GM18909 (cell line): ENCODE results near the gene RNF208.
"Not testable (repeated sequence)": the region's sequence is repeated elsewhere in the genome, so short reads cannot be mapped to it uniquely, and the experiment has no call there.

Experiments
- ATAC-seq: cut with Tn5 transposase; IDR thresholded peaks from one replicate; pipeline ENCODE4 v1.9.1; 2021; ENCODE audit warnings: mild to moderate bottlenecking; ENCODE audit not compliant: unreplicated experiment, poor library complexity

Gene RNF208

DNA sequence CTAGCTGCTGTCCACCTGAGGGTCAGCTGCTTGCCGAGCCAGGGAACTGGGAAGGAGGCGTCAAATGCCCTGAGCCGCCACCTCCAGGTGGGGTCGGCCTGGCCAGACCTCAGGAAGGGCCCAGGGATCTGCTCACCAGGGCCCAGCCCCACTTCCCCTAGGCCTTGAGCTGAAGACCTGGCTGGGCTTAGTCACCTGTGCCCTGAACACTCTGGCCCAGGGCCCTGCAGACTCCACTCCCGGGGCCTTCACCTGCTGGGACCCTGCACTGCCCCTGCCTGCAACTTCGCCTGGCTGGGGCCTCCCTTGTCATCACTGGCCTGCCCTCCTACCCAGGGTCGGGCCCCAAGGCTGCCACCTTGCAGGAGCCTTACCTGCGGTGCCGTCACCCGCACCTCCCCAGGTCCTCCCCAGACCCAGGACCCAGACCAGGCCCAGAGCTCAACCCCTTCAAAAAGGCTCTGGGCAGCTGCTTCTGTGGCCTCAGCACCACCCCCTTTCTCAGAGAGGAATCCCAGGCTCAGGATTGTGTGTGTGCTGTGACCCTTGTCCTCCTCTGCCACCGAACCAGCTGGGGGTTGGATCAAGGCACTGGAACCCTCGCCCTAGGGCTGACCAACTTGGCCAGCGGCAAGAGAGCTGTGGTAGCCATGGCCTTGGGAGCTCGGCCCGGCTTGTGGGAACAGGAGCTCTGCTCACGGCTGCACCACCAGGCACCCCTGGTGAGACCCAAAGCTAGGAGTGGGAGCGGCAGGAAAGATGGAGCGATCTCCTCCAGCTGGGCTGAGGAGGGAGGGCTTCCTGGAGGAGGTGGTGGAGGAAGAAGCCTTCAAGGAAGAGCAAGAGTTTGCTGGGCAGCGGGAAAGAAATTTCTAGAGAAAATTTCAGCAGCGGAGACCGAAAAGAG lies 31.9 kb upstream of the RNF208 start:
- ATAC-seq, result no peak

DNA sequence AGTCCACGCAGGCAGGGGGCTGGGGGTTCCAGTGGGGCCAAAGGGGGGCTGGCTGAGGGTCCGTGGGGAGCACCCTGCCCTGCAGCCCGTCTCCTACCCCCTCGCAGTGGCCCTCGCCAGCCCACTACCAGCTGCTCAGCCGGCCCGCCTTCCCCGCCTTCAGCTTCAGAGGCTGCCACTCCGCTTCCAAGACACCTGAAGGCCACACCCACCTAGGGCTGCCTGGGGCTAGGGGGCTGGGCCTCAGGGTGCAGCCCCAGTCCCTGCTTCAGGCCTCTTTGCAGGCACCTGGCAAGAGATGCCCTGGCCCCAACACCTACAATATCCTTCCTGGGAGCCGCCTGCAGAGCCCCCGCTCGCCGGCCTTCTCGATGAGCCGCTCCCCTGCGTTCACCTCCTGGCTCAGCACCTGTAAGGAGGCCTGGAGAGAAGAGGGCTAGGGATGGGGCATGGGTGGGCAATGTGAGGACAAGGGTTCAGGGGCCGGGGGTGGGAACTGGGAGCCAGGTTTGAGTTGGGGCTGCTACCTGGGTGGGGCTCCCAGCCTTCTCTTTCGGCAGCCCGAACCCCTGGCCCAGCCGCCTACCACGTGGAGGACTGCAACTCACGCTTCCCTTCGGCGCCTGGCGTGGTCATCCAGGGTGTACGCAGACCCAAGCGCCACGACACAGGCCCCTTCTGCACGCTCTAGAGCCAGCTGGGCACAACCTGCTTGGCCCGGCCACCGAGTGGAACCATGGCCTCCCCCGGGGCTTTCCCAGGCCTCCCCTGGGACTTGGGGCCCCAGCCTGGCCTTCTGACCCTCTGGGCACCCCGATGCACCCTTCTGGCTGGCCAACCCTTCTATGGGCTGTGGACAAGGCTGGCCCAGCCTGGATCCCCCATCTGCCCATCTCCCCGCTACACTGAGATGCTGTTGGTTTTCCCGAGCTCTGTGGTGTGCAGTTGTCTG lies 30.8 kb upstream of the RNF208 start:
- ATAC-seq, result no peak

DNA sequence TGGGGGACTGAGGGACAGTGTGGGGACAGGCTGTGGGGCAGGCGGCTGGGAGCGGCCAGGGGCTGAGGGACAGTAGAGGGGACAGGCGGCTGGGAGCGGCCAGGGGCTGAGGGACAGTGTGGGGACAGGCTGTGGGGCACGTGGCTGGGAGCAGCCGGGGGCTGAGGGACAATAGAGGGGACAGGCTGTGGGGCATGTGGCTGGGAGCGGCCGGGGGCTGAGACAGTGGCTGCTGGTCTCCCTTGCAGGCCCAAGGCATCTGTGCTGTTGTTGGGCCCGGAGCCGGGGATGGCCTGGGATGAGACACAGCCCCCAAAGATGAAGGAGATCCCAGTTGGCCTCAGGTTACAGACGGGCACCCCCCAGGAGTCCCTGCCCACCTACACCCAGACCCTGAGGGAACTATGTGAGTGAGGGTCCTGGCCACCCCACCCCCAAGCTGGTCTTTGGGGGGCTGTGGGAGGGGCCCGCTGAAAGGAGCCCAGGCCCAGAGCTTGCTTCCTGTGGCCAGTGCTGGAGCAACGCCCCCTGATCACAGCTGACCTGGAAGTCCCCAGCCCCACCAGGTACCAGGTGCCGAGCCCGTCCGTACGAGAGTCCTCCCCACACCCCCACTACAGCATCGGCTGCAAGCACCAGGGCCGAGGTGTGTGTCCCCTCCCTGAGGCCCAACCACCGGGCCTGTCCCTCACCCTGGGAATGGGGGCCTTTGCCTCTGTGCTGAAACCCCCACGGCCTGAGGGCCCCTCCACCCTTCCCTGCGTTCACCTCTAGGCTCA lies 29.6 kb upstream of the RNF208 start:
- no peak for ATAC-seq

DNA sequence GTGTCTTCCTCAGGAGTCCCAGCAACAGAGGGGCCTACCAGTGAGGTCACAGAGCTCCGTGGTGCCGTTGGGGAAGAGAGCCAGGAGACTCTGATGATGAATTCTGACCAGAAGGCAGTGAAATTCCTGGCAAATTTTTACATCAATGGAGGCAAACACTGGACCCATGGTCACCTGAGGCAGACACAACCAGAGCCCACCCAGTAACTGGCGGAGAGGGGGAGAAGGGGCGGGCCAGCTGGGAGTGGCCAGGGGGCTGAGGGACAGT lies 29.1 kb upstream of the RNF208 start, which contains the start of gene STPG3:
Gene STPG3, plus strand, starts transcription at position 93 of the 268 bp plus-strand sequence. Its CDS starts 1 bp downstream, at position 94.
- no peak for ATAC-seq

DNA sequence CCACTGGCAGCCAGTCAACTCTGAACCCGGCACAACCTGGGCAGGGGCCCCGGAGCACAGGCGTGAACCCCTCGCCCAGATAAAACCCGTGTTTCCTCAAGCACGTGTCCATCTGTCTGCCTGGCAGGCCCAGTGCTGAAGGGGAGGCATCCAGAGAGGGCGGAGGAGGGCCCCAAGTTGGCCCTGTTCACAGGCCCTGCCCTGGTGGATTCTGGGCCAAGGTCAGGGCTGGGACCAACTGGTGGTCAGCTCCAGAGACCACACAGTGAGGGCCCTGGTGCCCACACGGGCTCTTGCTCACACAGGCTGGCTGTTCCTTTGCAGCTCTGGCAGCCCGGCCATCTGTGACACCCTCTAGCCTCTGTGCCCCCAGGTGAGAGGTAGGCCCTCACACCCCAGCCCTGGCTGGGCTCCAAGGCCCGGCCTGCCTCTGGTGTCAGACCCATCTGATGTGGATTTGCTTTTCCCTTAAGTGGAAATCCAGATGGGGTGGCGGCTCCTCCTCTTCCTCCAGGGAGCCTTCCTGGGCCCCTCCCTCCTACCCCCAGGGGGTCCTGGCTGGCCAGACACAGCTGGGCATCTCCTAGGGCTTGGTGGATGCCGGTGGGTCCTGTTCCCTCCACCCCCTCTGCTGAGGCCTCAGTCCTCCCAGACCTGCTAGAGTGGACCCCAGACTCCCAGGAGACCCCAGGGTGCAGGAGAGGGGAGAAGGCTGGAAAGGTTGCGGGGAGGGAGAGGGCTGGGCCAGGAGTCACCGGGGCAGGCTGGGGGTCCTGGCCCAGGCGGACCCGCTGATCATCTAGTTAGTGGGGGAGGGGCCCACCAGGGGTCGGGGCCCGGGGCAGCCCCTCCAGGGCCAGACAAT lies 28.5 kb upstream of the RNF208 start:
- no peak for ATAC-seq

DNA sequence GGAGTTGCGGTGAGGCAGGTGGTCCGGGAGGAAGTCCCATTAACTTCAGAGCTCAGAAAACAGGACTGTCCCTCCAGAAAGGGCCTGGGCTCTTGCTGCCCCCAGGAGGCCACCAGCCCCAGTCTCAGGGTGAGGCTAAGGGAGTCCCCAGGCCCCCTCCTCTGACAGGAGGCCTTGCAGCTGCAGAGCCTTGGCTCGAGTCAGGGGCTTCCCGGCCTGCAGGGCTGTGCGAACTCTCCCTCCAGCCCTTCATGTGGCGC lies 25.8 kb upstream of the RNF208 start:
- no peak for ATAC-seq

DNA sequence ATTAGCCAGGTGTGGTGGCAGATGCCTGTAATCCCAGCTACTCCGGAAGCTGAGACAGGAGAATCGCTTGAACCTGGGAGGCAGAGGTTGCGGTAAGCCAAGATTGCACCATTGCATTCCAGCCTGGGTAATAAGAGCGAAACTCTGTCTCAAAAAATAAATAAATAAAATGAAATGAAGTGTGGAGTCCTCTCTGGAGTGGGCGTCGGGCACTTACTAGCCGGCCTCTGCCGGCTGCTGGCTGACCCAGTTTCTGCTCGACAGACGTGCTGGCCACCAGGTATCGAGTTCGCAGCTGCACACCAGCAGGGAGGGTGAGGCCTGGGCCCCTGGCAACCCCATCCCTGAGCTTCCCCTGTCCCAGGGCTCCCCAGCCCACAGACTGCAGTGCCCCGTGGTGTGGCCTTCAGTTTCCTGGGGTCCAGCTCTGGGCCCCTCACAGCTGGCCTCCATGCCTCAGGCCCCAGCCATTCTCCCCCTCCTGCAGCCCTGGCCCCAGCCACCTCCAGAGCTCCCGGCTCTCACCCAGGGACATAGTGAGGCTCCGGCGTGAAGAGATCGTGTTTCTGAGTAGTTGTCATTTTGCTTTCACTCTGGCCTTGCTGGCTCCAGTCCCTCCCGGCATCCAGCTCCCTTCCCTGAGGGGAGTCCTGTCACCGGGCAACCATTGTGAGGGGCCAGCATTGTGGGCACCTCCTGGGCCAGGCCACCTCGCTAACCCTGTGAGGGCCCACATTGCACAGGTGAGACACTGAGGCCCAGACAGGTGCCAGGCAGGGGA lies 25.3 kb upstream of the RNF208 start:
- no peak for ATAC-seq

DNA sequence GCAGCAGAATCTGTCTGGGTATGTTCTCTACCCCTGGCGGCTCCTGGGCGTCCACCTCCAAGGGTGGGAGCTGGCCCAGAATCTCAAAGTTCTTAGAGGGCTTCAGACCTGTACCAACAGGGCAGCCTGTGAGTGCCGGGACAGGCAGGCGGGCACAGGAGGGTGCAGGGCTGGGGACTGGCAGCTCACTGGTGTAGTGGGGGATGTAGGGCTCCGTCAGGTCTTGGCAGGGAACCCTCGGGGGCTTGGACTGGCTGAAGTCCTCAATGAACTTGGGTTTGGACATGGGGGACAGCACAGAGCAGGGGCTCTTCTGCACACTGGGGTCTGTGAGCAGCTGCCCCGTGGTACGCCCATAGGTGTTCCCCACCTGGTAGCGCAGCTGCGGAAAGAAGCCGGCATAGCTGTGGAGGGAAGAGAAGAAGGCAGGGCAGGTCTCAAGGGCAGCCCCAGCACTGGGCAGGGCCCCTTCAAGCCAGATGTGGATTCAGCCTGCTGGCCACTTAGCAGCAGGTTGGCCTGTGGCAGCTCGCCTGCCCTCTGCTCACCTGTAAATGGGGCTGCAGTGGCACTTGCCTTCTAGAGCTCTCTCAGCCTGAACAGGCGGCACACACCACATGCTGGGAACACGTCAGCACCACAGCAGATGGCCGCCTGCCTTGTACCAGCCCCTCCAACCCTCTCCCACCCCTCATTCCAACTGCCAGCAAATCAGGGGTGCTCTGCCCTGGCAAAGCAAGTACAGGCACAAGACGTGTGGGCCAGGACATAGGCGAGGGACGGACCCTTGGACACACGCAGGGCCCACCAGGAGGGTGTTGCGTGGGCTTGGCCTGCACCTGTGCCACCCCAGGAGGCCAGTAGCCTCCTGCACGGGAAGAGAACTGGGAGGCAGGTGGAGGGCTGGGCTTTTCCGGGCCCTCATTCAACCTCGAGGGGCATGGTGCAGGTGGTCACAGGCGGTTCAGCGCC lies 23.7 kb upstream of the RNF208 start:
- no peak for ATAC-seq

DNA sequence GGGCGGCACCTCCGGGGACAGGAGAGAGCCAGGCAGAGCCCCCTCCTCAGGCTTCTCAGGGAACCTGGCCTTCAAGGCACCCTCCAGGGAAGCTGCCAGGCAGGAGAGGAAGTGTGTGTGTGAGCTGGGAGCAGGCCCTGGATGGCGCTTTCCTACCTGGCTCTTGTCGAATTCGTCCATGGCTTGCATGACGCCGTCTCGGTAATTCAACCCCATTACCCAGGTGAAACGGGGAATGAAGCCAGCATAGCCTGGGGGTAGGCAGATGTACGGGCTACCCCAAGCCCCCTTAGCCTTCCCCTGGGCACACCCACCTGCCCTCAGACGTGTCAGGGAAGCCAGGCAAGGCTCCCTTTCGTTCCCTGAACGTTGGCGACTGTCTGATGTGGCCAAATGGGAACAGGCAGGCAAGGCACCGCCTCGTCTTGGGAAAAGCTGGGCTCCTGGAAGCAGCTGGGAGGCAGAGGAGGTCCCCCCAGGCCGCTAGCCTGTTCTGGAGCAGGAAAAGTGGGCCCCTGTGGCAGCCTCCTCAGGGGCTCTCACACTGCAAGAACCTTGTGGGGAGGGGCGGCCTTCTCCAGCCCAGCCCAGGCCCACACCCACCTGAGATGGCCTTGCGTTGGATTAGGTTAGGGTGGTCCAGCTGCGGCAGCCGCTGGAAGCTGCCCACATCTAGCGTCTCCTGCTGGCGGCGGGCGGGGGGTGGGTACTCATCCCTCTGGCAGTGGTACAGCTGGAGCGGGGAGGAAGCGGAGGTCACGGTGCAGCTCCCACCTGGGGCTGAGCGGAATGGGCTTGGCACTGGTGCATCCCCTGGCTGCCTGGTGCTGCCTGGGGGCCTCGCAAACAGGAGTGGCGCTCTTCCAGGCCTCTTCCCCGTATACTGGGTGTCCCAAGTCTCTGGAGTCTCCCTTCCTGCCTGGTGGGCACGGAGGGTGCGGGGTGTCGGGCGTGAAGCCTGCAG lies 22.7 kb upstream of the RNF208 start:
- ATAC-seq, result no peak

DNA sequence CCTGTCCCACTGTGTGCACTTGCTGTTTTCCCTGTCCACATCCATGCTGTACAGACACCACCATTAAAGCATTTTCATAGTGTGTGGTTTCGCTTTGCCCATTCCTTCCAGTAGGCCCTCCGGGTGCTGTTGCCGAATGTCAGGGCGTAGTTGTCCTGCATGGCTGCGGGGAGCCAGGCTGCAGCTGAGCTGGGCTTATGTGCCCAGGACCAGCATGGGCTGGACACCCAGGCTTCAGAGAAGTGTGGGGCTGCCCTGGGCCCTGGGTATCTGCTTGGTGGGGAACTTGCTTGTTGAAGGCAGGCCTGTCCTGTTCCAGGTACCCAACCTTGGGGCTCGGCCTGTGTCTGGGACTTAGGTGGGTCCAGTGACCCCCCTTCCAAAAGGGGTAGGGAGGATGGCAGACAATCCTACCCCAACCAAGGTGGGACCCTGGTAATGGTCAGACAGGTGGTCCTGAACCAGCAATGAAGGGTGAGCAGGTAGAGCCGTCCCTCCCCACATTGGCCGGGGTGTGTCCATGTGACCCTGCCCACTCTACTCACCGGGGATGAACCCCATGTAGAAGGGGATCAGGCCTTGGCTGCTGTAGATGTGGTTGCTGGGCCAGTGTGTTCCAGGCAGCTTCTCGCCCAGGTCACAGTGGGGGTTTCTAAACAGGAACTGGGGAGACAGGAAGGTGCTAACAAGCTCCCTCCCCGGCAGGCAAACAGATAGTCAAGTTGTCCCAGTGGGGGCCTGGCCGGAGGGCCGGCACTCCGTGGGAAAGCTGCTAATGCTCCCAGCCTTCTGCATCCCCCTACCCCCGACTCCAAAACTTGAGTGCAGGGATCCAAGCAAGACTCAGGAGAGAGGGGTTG lies 21.8 kb upstream of the RNF208 start:
- no peak for ATAC-seq

DNA sequence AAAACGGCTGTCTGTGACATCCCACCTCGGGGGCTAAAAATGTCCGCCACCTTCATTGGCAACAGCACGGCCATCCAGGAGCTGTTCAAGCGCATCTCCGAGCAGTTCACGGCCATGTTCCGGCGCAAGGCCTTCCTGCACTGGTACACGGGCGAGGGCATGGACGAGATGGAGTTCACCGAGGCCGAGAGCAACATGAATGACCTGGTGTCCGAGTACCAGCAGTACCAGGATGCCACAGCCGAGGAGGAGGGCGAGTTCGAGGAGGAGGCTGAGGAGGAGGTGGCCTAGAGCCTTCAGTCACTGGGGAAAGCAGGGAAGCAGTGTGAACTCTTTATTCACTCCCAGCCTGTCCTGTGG lies 21.2 kb upstream of the RNF208 start:
- ATAC-seq, result not testable (repeated sequence)

DNA sequence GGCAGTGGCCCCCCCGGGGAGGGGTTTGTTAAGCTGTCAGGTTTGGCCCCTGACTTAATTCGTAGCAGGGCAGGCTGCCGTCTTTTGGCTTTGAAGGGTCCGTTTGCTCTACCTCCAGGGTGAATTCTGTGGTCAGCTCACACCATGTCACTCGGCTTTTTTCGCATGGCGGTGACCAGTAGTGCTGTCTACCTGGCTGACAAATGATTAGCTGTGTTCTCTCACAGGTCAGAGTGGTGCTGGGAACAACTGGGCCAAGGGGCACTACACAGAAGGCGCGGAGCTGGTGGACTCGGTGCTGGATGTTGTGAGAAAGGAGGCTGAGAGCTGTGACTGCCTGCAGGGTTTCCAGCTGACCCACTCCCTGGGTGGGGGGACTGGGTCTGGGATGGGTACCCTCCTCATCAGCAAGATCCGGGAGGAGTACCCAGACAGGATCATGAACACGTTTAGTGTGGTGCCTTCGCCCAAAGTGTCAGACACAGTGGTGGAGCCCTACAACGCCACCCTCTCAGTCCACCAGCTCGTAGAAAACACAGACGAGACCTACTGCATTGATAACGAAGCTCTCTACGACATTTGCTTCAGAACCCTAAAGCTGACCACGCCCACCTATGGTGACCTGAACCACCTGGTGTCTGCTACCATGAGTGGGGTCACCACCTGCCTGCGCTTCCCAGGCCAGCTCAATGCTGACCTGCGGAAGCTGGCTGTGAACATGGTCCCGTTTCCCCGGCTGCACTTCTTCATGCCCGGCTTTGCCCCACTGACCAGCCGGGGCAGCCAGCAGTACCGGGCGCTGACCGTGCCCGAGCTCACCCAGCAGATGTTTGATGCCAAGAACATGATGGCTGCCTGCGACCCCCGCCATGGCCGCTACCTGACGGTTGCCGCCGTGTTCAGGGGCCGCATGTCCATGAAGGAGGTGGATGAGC lies 20.5 kb upstream of the RNF208 start:
- ATAC-seq, result no peak

DNA sequence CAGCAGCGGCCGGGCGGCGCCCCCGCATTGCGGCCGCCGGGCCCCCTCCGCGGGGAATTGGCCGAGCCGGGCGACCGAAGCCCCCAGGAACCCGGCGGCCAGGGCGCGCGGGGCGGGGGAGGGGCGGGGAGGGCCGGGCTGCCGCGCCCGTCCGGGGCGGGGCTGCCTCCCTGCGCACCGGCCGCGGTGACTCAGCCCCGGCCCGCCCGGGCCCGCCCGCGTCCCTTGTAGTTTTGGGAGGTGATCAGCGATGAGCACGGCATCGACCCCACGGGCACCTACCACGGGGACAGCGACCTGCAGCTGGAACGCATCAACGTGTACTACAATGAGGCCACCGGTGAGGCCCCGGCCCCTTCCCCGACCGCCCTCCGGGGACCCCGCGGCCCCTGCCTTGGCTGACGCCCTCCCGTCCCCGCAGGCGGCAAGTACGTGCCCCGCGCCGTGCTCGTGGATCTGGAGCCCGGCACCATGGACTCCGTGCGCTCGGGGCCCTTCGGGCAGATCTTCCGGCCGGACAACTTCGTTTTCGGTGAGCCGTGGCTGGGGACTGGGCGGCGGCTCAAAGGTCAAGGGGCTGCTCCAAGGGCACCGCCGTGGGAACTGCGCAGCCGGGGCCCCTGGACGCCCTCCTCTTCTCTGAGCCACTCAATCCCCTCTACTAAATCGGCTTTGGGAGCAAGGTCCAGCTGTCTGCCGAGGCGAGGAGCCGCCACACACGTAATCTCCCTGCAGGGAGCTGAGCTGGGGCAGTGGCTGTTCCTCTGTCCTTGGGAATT lies 19.6 kb upstream of the RNF208 start:
- peak; percentile 10 for ATAC-seq

DNA sequence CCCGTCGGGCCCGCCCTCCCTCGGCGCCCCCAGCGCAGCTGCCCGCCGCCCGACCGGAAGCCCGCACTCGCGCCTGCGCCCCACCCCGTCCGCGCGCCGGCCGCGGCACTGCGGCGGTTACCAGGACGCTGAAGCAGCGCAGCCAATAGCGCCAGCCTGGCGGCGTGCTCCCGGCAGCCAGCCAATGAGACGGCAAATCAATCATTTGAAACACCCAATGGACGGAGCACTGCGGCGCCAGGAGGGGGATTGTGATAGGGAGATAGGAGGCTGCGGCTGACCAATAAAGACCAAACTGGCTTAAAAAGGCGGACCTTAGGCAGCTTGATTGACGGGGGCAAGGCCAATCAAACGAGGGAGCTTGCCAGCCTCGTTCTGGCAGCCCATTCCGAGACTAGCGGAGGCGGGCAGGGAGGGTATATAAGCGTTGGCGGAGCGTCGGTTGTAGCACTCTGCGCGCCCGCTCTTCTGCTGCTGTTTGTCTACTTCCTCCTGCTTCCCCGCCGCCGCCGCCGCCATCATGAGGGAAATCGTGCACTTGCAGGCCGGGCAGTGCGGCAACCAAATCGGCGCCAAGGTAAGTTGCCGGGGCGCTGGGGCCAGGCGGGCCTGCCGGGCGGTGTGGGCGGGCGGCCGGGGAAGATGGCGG lies 18.9 kb upstream of the RNF208 start, which contains the start of gene TUBB4B:
Gene TUBB4B, plus strand, starts transcription at position 447 of the 649 bp plus-strand sequence. Its CDS starts 74 bp downstream, at position 521.
- peak; percentile 77 for ATAC-seq
